ENCODE data around the gene FUCA1.
A peak's percentile ranks its signal among the peaks of the same experiment; 100 is the strongest.

FUCA1 gene

DNA sequence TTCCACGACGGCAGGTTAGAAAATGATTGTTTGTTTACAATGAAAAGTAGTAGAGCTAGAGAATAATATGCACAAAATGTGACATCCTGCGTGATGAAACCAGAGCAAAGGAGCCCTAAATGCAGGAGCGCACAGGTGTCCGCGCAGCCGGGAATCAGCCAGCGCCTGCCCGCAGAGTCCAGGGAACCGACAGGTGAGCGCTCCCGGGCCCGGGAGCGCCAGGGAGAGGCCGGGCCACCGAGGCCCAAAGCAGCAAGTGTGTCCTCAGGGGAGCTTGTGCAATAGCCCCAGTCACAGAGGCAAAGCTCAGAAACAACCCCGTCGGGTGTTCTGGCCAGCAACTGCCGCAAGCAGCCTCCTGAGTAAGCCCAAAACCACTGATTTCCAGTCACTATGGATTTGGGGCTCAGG lies 66.7 kb downstream of the FUCA1 start:
- DNase-seq (ENCODE audit: low spot score) = no peak

DNA sequence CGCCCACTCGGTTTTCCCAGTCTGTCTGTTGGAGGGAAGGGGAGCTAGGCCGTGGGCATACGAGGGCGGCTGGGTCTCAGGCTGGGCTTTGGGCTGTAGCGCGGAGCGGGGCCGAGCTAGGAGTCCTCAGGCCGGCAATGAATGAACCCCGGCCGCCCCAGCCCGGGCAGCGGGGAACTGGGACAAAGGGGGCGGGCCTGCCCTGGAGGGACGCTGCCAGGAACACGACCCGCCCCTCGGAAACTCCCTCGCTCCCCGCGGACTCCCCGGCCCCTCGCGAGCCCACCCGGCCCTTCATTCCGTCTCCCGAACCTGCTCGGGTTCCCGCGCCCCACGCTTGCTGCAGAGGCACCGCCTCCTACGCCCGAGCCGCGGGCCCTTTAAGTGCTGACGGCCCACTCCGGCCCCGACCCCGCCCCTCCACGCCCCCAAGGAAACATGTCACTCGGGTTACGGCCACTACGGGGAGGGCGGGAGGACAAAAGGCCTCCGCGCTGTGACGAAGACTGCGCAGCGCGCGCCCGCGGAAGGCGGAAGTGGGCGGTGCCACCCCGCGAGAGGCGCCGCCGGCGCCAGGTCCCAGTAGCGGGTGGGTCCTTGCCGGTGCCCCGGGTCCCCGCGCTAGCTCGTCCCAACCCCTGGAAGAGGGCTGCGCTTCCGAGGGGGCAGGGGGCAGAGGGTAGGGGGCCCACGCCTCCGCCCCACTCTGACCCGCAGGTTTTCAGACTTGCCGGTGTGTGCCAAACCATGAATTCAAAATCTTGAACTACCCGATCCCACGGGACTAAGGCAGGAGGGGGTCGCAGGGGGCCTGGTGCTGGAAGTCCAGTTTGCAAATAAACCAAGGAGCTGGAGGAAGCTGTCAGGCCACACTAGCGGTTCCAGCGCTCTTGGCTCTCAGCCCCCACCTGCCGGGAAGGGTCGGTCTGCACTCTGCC lies 67.4 kb downstream of the FUCA1 start, which contains the start of gene GALE:
TSS of gene GALE (minus strand) at position 355 of the 938 bp plus-strand sequence. CDS start 1,747 bp downstream, outside the sequence.
- peak; percentile 97 for DNase-seq (ENCODE audit: low spot score)

DNA sequence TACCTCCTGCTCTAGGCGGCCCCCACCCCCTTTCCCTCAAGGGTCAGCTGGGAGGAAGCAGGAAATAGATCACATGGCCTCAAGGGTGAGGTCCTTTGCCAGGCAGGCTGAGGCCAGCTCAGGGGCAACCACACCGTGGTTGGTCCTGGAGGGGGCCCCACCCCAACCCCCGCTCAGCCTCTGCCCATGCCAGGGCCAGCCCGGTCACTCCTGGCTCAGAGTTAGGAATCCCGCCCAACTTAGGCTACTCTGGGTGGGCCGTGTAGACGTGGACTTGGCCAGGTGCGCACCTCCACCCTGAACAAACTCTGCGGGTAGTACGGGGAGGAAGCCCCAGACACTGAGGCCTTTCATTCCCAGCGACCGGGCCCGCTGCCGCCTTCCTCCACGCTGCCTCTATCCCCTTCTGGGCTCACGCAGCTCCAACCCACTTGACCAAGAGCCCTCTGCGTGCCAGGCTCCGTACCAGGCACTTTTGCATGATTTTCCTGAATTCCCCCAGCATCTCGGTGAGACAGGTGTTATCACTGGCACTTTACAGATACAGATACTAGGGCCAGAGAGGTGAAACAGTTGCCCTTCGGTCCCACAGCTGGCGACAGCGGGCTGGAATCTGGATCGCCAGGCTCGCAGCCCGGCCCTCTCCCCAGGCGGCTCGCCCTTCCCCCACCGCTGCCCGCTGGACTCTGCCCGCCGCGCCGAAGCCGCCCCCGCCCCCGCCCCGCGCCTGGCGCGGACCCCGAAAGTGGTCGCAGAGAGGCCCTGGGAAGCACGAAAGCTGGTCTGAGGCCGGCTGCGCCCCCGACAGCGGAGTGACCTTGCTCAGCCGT lies 68.3 kb downstream of the FUCA1 start:
- peak; percentile 97 for DNase-seq (ENCODE audit: low spot score)

DNA sequence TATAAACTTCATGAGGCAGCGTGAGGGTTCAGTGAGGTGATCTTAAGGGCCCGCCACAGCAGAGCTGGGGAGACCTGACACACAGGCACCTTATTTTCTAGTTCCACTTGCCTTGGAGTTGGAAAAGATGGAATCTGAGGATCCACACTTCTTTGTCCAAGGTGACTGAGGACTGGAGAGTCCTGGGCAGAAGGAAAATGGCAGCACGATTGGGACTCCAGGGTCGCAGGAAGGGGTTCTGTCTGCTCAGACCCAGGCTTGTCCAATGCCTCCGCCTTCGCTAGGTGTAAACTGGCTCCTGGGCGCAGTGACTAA lies 68.9 kb downstream of the FUCA1 start:
- no peak for DNase-seq (ENCODE audit: low spot score)

DNA sequence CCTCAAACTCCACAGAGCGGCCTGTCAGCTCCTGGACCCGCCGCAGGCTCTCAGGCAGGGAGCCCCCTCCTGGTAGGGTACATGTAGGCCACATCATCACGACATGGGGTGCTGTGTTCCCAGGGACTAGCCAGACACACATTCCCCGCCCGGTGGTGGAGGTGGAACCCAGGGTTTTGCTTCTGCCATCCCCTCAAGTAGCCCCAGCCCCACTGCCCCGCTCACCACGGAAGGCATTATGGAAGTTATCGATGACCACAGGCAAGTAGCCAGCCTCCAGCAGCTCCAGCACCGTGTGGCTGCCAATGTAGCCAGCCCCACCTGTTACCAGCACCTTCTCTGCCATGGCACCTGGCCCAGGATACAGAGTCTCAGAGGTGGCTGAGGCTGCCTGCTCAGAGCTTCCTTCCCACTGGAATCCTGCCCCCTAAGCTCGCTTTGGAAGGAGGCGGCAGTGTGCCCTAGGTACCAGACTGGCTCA lies 69.4 kb downstream of the FUCA1 start:
- DNase-seq (ENCODE audit: low spot score) = no peak

DNA sequence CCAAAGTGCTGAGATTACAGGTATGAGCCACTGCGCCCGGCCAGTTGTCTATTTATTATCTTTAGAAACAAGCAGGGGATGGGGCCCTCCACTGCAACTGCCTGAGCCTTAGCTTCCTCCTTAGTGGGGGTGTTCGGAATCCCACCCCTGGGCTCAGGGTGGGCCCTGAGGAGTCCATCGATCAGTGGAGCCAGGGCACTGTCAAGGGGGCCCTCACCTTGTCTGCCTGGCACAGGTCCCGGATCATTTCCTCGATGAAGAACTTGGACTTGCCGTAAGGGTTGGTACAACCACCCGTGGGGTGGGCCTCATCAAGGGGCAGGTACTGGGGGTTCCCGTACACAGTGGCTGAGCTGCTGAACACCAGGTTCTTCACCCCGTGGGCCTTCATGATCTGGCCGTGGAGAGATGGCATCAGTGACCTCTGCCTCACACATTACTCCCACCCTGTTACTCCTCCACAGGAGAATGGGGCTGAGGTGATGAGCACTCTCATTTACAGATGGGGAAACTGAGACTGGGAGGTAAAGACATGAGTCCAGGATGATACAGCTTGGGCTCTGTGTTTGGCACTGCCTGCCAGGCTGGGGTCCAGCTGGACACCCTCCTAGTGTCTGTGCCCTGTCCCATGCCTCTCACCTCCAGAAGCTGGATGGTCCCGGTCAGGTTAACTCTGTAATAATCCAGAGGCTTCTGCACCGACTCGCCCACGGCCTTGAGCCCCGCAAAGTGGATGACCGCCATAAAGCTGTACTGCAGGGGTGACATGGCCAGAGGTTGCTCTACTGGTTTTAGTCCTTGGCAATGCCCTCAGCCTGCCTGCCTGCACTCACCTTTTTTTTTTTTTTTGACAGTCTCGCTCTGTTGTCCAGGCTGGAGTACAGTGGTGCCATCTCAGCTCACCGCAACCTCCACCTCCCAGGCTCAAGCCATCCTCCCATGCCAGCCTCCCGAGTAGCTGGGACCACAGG lies 70.3 kb downstream of the FUCA1 start:
- DNase-seq (ENCODE audit: low spot score) = no peak

- no peak for DNase-seq (ENCODE audit: low spot score)
Measured at GRCh38 chr1:23796466-23797271, 71.4 kb downstream of the FUCA1 start.

DNA sequence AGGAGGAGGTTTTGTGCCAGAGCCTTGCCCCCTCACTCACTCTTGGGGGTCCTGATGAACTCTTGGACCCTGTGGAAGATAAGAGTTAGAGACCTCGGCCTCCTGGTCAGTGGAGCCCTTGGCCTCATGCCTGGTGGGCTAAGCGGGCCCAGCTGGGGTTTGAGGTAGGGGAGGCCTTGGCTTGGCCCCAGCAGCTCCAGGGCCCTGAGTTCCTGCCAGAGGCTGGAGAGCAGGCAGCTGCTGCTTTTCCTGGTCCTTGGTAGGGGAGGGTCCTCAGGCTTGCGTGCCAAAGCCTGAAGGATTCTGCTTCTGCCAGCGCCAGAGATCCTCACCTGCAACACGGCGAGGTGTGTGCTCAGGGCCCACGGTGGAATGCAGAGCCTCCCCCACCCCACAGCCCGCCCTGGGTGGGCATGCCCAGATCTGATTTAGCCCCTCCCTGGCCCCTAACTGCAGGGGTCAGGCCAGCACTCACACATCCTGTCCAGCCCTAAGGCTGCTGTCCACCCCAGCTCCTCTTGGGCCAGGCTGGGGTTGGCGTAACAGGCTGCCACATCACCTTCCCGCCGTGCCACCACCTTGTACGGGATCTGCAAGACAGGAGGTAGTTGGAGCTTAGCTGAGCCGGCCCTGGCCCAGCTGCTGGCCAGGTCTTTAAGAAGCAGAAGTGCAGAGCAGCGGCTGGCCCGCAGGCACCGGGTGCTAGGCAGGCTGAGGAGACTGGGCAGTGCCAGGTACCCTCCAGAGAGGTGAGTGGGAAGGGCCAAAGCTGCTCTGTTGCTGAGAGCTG lies 72.2 kb downstream of the FUCA1 start:
- no peak for DNase-seq (ENCODE audit: low spot score)

Measured in kidney tubule cell (primary cell).